Skin of body (tissue), 2 donors: Measurements from ENCODE around the gene RUVBL2. TPM values are rescaled to one million over a fixed set of nuclear protein-coding genes. Genes with fewer than 3 reads are reported as not detected.
A peak's percentile ranks its signal among the peaks of the same experiment; 100 is the strongest.

Source experiments
- DNase-seq: peaks from one replicate; lab custom pipeline; 2025; lab: John Stamatoyannopoulos, UW
- total RNA-seq: library from RNA; depleted of rRNA; stranded (reverse); fragments of >200 nt; gene quantifications from one replicate; pipeline ENCODE4 v1.2.3, GENCODE V29; 2014

RUVBL2 gene
- total RNA-seq, 1 donor from 2014 or later = 58.9 TPM

- DNase-seq = peak; percentile 58
Observed at GRCh38 chr19:48963371-48964204, 30.1 kb upstream of the RUVBL2 start.

- DNase-seq = no peak
Observed at GRCh38 chr19:48964205-48965039, 29.3 kb upstream of the RUVBL2 start.

GRCh38 chr19:48965040-48965805 lies 28.5 kb upstream of the RUVBL2 start, which contains the start of gene FTL:
TSS of gene FTL (plus strand) at chr19:48965309. CDS start at chr19:48965508, 199 bp downstream.
- peak; percentile 94 for DNase-seq

GRCh38 chr19:48965806-48966540 lies 27.7 kb upstream of the RUVBL2 start:
- DNase-seq = peak; percentile 67

GRCh38 chr19:48966541-48967345 lies 26.9 kb upstream of the RUVBL2 start:
- no peak for DNase-seq

GRCh38 chr19:48967346-48968178 lies 26.1 kb upstream of the RUVBL2 start:
- DNase-seq = no peak

GRCh38 chr19:48968179-48968661 lies 25.5 kb upstream of the RUVBL2 start:
- DNase-seq = no peak

GRCh38 chr19:48968813-48969218 lies 24.9 kb upstream of the RUVBL2 start:
- no peak for DNase-seq

- no peak for DNase-seq
Observed at GRCh38 chr19:48969276-48970138, 24.2 kb upstream of the RUVBL2 start.

- DNase-seq = no peak
Observed at GRCh38 chr19:48970139-48970766, 23.4 kb upstream of the RUVBL2 start.

- DNase-seq = peak; percentile 56
Observed at GRCh38 chr19:48970923-48971395, 22.7 kb upstream of the RUVBL2 start.

- DNase-seq = no peak
Observed at GRCh38 chr19:48975947-48976847, 17.5 kb upstream of the RUVBL2 start.

- no peak for DNase-seq
Observed at GRCh38 chr19:48977061-48977460, 16.6 kb upstream of the RUVBL2 start.

GRCh38 chr19:48982280-48982679 lies 11.4 kb upstream of the RUVBL2 start:
- DNase-seq = no peak

- DNase-seq = no peak
Observed at GRCh38 chr19:48985711-48986110, 8.0 kb upstream of the RUVBL2 start.

GRCh38 chr19:48986211-48986610 lies 7.5 kb upstream of the RUVBL2 start:
- no peak for DNase-seq
